GM10248 (cell line): ENCODE data around the gene GLI2.

Experiments used
- CTCF ChIA-PET: fragments of 300-600 bp; sonication (Branson Sonifier 250); formaldehyde crosslinking; extraction: SDS; loops from one replicate; lab custom pipeline; 2021; ENCODE audit warnings: antibody characterized with exemption; lab: Yijun Ruan, JAX
- POLR2A ChIA-PET: fragments of 350-650 bp; sonication (Branson Sonifier 250); formaldehyde crosslinking; extraction: SDS; loops from one replicate; lab custom pipeline; 2020; ENCODE audit warnings: antibody characterized with exemption; lab: Yijun Ruan, JAX
- DNase-seq: peaks from one replicate; pipeline ENCODE4 v3.0.0; 2012; ENCODE audit errors: extremely low spot score
- TF ChIP-seq, protein P1 (sequence below): IDR thresholded peaks from 2 replicates; pipeline ENCODE4 v1.5.1; 2012; ENCODE audit warnings: mild to moderate bottlenecking, low read depth; ENCODE audit errors: extremely low read depth, missing control alignments, control extremely low read depth

GLI2 gene

DNA sequence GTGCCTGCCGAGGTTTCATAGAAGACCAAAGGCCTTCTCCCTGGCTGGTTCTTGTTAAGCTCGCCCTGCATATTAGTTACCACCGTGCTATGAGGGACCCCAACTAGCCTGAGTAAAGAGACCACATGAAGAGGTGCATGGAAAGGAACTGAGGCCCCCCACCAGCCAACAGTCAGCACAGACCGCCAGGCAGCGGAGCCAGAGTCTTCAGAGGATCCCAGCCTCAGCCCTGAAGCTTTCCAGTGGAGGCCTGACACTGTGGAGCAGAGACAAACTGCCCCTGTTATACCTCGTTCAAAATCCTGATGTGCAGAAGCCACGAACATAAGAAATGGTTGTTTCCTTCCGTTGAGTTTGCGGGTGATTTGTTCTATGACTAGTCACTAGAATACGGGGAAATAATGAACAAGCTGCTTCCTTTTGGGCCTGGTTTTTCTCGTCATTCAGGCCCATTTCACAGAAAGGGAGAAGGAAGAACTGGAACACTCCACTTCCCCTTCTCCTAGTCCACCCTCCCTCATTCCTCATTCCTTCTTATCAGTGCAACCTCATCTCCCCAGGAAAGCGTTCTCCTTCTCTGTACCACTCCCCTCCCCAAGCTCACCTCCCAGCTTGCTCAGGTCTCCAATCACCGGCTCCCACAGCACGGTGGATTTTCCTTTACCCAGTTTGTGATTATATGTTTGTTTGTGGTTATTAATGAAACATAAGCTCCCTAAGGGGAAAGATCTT lies 3.0 kb upstream of the GLI2 start:
- TF ChIP-seq, protein P1, sequence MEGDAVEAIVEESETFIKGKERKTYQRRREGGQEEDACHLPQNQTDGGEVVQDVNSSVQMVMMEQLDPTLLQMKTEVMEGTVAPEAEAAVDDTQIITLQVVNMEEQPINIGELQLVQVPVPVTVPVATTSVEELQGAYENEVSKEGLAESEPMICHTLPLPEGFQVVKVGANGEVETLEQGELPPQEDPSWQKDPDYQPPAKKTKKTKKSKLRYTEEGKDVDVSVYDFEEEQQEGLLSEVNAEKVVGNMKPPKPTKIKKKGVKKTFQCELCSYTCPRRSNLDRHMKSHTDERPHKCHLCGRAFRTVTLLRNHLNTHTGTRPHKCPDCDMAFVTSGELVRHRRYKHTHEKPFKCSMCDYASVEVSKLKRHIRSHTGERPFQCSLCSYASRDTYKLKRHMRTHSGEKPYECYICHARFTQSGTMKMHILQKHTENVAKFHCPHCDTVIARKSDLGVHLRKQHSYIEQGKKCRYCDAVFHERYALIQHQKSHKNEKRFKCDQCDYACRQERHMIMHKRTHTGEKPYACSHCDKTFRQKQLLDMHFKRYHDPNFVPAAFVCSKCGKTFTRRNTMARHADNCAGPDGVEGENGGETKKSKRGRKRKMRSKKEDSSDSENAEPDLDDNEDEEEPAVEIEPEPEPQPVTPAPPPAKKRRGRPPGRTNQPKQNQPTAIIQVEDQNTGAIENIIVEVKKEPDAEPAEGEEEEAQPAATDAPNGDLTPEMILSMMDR: no peak
- DNase-seq: no peak
- CTCF ChIA-PET: no interaction called here
- POLR2A ChIA-PET: no interaction called here

DNA sequence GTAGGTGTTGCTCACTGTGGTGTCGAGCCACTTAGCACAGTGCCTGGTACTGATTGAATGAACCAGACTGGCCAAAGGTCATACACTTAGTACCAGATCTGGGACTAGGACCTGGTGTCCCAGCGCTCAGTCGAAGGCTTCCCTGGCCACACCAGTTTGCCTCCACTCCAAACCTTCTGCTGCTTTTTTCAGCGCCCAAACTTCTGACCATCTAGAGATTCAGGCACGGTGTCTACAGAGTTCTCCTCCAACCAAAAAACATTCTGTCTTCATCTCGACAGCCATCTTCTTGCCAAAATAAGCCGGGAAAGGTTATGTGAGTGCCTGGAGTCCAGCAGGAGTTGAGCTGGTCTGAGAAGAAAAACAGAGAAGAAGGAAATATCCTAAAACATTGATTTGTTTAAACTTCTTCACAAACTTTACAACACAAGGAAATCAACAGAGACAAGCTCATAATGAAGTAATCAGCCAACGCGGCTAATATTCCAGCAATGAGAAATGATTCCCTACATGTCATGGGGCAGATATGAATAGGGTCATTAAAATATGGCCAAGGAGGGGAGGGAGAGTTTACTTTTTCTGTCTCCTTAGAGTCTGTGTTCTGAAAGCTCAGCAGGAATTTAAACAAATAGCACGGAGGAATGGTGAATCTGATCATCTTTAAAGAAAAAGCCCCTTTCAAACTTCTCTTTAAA lies 2.3 kb upstream of the GLI2 start:
- no peak for DNase-seq
- TF ChIP-seq, protein P1: no peak
- ChIA-PET CTCF (no interaction called here), POLR2A (no interaction called here)

DNA sequence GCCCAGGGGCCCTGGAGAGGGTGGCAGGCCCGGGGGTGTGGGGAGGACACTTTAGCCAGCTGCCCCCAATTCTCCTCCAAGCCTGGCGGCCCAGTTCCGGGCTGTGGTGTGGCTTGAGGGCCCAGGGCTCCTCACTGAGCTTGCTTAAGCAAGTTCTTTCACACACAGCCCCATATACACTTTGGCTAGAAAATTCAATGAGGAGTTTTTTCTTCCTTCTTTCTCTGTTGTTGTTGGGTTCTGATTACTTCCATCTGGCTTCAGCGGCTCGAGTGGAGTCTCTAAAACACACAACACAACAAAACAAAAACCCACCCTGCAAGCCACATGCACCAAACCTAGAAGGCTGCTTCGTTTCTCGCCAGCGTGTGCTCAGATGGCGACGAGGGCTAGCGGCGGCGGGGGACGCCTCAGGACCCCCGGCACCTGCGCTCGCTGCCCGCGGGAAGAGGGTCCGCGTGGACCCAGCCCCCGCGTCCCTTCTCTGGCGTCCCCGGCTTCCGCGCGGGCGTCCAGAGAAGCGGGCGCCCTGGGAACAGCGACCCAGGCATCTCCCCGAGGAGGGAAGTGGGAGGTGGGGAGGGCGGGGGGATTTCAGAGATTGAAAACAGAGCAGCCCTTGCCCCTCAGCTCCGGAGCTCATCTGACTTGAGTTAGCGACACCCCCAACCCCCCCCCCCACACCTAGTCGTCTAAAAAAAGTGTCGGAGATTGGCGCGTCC lies 577 bp upstream of the GLI2 start:
- CTCF ChIA-PET: no interaction called here
- TF ChIP-seq, protein P1: no peak
- no peak for DNase-seq
- POLR2A ChIA-PET: no interaction called here

DNA sequence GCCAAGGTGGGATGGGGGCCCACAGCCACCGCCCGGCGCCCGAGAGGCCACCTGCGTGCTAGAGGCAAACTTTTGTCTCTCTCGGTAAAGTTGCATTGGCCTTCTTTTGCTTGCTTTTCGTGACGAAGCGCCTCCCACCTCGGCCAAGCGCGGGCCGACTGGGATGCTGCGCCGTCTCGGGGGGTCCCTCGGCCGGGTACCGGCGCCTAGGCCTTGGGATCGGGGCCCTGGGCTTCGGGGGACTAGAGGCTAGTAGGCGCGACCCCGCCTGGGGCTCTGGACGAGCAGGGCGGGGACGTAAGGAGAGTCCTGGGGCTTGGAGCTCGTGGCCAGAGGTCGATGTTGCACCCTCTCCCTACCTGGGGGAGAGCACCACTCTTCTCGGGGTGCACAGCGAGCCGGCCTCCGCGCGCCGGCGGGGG lies 545 bp downstream of the GLI2 start:
- DNase-seq: no peak
- TF ChIP-seq, protein P1: no peak
- POLR2A ChIA-PET: no interaction called here
- CTCF ChIA-PET: interaction anchor here (1.2 kb wide), 1 partner anchor 11 kb away, joined by 3 read pairs; no protein-coding TSS in a partner anchor

DNA sequence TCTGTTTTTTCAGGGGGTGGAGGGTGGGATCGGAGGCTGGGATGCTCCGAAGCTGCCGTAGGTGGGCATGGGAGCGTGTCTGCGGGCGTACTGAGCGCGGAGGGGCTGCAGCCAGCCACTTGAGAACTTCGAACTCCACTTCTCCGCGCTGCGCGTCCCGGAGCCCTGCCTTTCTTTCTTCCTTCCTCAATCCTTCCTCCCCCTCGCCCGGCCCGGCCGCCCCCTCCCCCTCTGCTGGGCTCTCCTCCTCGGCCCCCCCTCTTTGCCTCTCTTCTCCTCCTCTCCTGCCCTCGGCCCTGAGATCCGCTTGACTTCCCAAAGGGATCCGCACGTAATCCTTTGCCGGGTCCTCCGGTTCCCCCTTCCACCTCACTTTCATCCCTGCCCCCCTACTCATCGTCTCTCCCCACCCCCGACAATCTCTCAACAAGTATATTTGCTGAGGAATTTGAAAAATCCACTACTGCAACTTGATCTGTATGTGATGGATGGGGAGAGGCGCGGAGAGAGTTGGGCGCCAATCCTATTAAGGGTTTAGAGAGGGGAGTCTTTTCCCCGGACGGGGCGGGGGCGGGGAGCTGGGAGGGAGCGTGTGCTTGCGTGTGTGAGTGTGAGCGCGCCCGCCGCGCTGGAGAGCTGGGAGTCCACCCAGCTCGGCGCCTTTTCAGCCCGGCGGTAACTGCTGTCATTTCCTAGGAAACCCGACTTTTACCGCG lies 1.1 kb downstream of the GLI2 start:
- POLR2A ChIA-PET: no interaction called here
- TF ChIP-seq, protein P1: no peak
- DNase-seq: no peak
- CTCF ChIA-PET: interaction anchor here (1.2 to 1.5 kb wide), 2 partner anchors 10 to 343 kb away, joined by 3 read pairs; no protein-coding TSS in a partner anchor

DNA sequence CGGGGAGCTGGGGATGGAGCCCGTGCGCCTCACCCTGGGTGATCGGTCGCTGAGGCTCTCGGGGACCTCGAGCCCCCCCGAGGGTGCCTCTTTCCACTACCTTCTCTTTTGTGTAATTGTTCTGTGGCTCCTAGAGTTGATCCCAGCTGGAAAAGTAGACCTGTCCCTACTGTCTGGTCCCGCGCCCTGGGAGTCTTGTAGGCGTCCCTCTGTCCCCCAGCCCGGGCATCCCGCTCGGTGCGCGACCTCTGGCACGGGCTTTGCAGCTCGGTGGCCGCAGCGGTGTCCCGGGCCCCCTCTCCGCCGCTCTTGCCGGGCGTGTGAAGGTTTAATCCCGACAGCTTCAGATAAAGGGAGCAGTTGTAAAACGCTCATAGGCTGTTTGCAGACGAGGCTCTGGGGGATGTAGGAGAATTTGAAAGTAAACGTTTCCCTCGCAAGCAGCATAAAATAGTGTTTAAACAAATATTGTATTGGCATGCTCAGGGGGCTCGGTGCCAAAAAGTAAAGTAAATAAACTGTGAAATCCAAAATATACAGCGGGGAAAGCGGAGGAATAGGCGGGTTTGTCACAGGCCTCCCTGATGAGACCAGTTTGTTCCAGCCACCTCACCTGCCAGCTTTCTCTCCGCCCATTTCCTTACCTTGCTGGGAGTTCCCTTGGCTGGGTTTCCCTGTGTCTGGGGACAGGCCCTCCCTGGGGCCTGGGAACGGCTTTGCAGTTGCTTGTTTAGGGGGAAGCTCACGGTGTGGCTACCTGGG lies 1.9 kb downstream of the GLI2 start:
- no peak for DNase-seq
- ChIA-PET CTCF (interaction anchor here (1.2 to 1.5 kb wide), 2 partner anchors 10 to 343 kb away, joined by 3 read pairs; no protein-coding TSS in a partner anchor), POLR2A (no interaction called here)
- TF ChIP-seq, protein P1: no peak
